ENCODE measurements around the gene NKX3-2.

Gene NKX3-2

GRCh38 chr4:13530823-13531624 lies 13.3 kb downstream of the NKX3-2 start:
- no peak for DNase-seq

GRCh38 chr4:13529128-13529919 lies 15.0 kb downstream of the NKX3-2 start:
- DNase-seq = no peak

- no peak for DNase-seq
These were observed 15.5 kb downstream of the NKX3-2 start for GRCh38 chr4:13528821-13529127.

GRCh38 chr4:13527981-13528820 lies 16.1 kb downstream of the NKX3-2 start:
- DNase-seq = no peak

GRCh38 chr4:13527192-13527980 lies 16.9 kb downstream of the NKX3-2 start:
- no peak for DNase-seq

- no peak for DNase-seq
These were observed 17.6 kb downstream of the NKX3-2 start for GRCh38 chr4:13526658-13527057.

GRCh38 chr4:13525606-13526281 lies 18.6 kb downstream of the NKX3-2 start:
- DNase-seq = no peak

- DNase-seq = no peak
These were observed 19.6 kb downstream of the NKX3-2 start for GRCh38 chr4:13524504-13525243.

- no peak for DNase-seq
These were observed 20.5 kb downstream of the NKX3-2 start for GRCh38 chr4:13523591-13524503.

GRCh38 chr4:13523105-13523477 lies 21.2 kb downstream of the NKX3-2 start:
- no peak for DNase-seq

GRCh38 chr4:13522282-13523104 lies 21.8 kb downstream of the NKX3-2 start:
- DNase-seq = no peak

- DNase-seq = no peak
These were observed 23.3 kb downstream of the NKX3-2 start for GRCh38 chr4:13521047-13521446.

GRCh38 chr4:13516315-13516860 lies 27.9 kb downstream of the NKX3-2 start:
- DNase-seq = no peak

GRCh38 chr4:13515268-13515667 lies 29.0 kb downstream of the NKX3-2 start:
- no peak for DNase-seq

GRCh38 chr4:13514722-13515121 lies 29.6 kb downstream of the NKX3-2 start:
- no peak for DNase-seq

GRCh38 chr4:13511101-13511500 lies 33.2 kb downstream of the NKX3-2 start:
- DNase-seq = no peak

GRCh38 chr4:13509442-13509841 lies 34.9 kb downstream of the NKX3-2 start:
- DNase-seq = no peak

GRCh38 chr4:13504374-13504773 lies 39.9 kb downstream of the NKX3-2 start:
- no peak for DNase-seq

- DNase-seq = no peak
These were observed 45.8 kb downstream of the NKX3-2 start for GRCh38 chr4:13498469-13498868.

Data from NCI-H1436 (cell line).